ENCODE data around the gene SRGAP2C.
"Not testable (repeated sequence)": the region's sequence is repeated elsewhere in the genome, so short reads cannot be mapped to it uniquely, and the experiment has no call there.

The SRGAP2C gene

GRCh38 chr1:121301876-121302275, 117.1 kb downstream of the SRGAP2C start:
- H3K4me3 ChIP-seq (ENCODE audit: low read depth, low read length); DNase-seq (ENCODE audit: low read depth): not testable (repeated sequence)

- not testable (repeated sequence) for H3K4me3 ChIP-seq (ENCODE audit: low read depth, low read length); DNase-seq (ENCODE audit: low read depth)
Observed at GRCh38 chr1:121307759-121308158, 123.0 kb downstream of the SRGAP2C start.

- not testable (repeated sequence) for DNase-seq (ENCODE audit: low read depth); H3K4me3 ChIP-seq (ENCODE audit: low read depth, low read length)
Observed at GRCh38 chr1:121315509-121315908, 130.7 kb downstream of the SRGAP2C start.

GRCh38 chr1:121316081-121316480, 131.3 kb downstream of the SRGAP2C start:
- H3K4me3 ChIP-seq (ENCODE audit: low read depth, low read length); DNase-seq (ENCODE audit: low read depth): not testable (repeated sequence)

- DNase-seq (ENCODE audit: low read depth); H3K4me3 ChIP-seq (ENCODE audit: low read depth, low read length): not testable (repeated sequence)
Observed at GRCh38 chr1:121317491-121318468, 133.0 kb downstream of the SRGAP2C start.

- DNase-seq (ENCODE audit: low read depth); H3K4me3 ChIP-seq (ENCODE audit: low read depth, low read length): not testable (repeated sequence)
Observed at GRCh38 chr1:121318687-121319086, 133.9 kb downstream of the SRGAP2C start.

- not testable (repeated sequence) for DNase-seq (ENCODE audit: low read depth); H3K4me3 ChIP-seq (ENCODE audit: low read depth, low read length)
Observed at GRCh38 chr1:121321660-121322059, 136.9 kb downstream of the SRGAP2C start.

GRCh38 chr1:121324726-121325125, 140.0 kb downstream of the SRGAP2C start:
- not testable (repeated sequence) for H3K4me3 ChIP-seq (ENCODE audit: low read depth, low read length); DNase-seq (ENCODE audit: low read depth)

- not testable (repeated sequence) for H3K4me3 ChIP-seq (ENCODE audit: low read depth, low read length); DNase-seq (ENCODE audit: low read depth)
Observed at GRCh38 chr1:121332141-121332540, 147.4 kb downstream of the SRGAP2C start.

GRCh38 chr1:121332599-121333562, 148.1 kb downstream of the SRGAP2C start:
- DNase-seq (ENCODE audit: low read depth); H3K4me3 ChIP-seq (ENCODE audit: low read depth, low read length): not testable (repeated sequence)

- DNase-seq (ENCODE audit: low read depth); H3K4me3 ChIP-seq (ENCODE audit: low read depth, low read length): not testable (repeated sequence)
Observed at GRCh38 chr1:121337958-121338357, 153.2 kb downstream of the SRGAP2C start.

- not testable (repeated sequence) for DNase-seq (ENCODE audit: low read depth); H3K4me3 ChIP-seq (ENCODE audit: low read depth, low read length)
Observed at GRCh38 chr1:121339611-121340010, 154.8 kb downstream of the SRGAP2C start.

- DNase-seq (ENCODE audit: low read depth); H3K4me3 ChIP-seq (ENCODE audit: low read depth, low read length): not testable (repeated sequence)
Observed at GRCh38 chr1:121343311-121343906, 158.6 kb downstream of the SRGAP2C start.

- DNase-seq (ENCODE audit: low read depth); H3K4me3 ChIP-seq (ENCODE audit: low read depth, low read length): not testable (repeated sequence)
Observed at GRCh38 chr1:121344355-121344754, 159.6 kb downstream of the SRGAP2C start.

- not testable (repeated sequence) for DNase-seq (ENCODE audit: low read depth)
Observed at GRCh38 chr1:121346654-121347053, 161.9 kb downstream of the SRGAP2C start.

GRCh38 chr1:121347476-121347875, 162.7 kb downstream of the SRGAP2C start:
- DNase-seq (ENCODE audit: low read depth); H3K4me3 ChIP-seq (ENCODE audit: low read depth, low read length): not testable (repeated sequence)

More at GRCh38 chr1:121346654-121347053, 161.9 kb downstream of the SRGAP2C start:
- H3K4me3 ChIP-seq (ENCODE audit: low read depth, low read length) = not testable (repeated sequence)

GRCh38 chr1:121348115-121348514, 163.3 kb downstream of the SRGAP2C start:
- DNase-seq (ENCODE audit: low read depth); H3K4me3 ChIP-seq (ENCODE audit: low read depth, low read length): not testable (repeated sequence)

GRCh38 chr1:121349332-121349967, 164.7 kb downstream of the SRGAP2C start:
- not testable (repeated sequence) for H3K4me3 ChIP-seq (ENCODE audit: low read depth, low read length); DNase-seq (ENCODE audit: low read depth)

All from NB4 (cell line).